ENCODE measurements around the gene ACTL9. TPM values are rescaled to one million over a fixed set of nuclear protein-coding genes. Genes with fewer than 3 reads are reported as not detected.

ACTL9 gene
- total and polyA plus RNA-seq, 2 of the 13 experiments (the other 11 are each of a cell fraction or from before 2014, with no cell fraction given), result not detected

- H3K36me3 ChIP-seq (replicated peaks in 1 of 2; ENCODE audit: control insufficient read depth in 1 of 2, insufficient read depth in 2 of 2, low read length in 2 of 2), result no peaks in the 10 kb centered on the region
- ATAC-seq (no peak), DNase-seq (ENCODE audit: low spot score) (no peak), FAIRE-seq (no peak)
- no peak overlapping the region for H3K4me3 ChIP-seq (replicated peaks in 1 of 3; ENCODE audit: insufficient read depth in 1 of 3, low read depth in 2 of 3, low read length in 3 of 3)
- H3K4me2 ChIP-seq (ENCODE audit: low read depth, low read length), result no peak overlapping the region
- H4K20me1 ChIP-seq (ENCODE audit: insufficient read depth, low read length), result no peaks in the 10 kb centered on the region
- H3K9me3 ChIP-seq (ENCODE audit: low read length), result no peaks in the 10 kb centered on the region
- H3K9ac ChIP-seq (ENCODE audit: insufficient read depth, low read depth, low read length), result no peak overlapping the region
- ChIA-PET POLR2A (no interaction called here), CTCF (ENCODE audit: low intra/inter-chr PET ratio, low total read pairs) (no interaction called here)
- BruUV-seq (replicated peaks), result no TSS peak
- intact Hi-C loops (cut with micrococcal nuclease; ENCODE audit: unreplicated experiment), result no loop called here
- H2AFZ ChIP-seq (ENCODE audit: low read length), result no peak overlapping the region
- in situ Hi-C loops (cut with HindIII; ENCODE audit: extremely low pct_ligation_motif_present, low pct_unique_long_range_greater_than_20kb), result no loop called here
- TF ChIP-seq ZIK1 (CRISPR knock-in tag; IDR thresholded peaks at IDR 0.05; ENCODE audit: borderline replicate concordance, low read depth) (no peak), BRF2 (CRISPR knock-in tag; IDR thresholded peaks at IDR 0.05) (no peak), SAP130 (CRISPR knock-in tag; IDR thresholded peaks at IDR 0.05; ENCODE audit: low read depth) (no peak), CENPX (CRISPR knock-in tag; IDR thresholded peaks at IDR 0.05) (no peak), ZSCAN25 (CRISPR knock-in tag; IDR thresholded peaks at IDR 0.05) (no peak), ZNF609 (CRISPR knock-in tag; IDR thresholded peaks at IDR 0.05; ENCODE audit: borderline replicate concordance) (no peak), RFX5 (IDR thresholded peaks at IDR 0.05; ENCODE audit: low read depth, low read length) (no peak), ZNF790 (CRISPR knock-in tag; IDR thresholded peaks at IDR 0.05; ENCODE audit: borderline replicate concordance) (no peak), PAWR (CRISPR knock-in tag; IDR thresholded peaks at IDR 0.05; ENCODE audit: borderline replicate concordance) (no peak), TBL1XR1 (IDR thresholded peaks at IDR 0.05; ENCODE audit: borderline replicate concordance, low read length, partially characterized antibody) (no peak)
- H3K4me1 ChIP-seq (ENCODE audit: insufficient read depth, low read length), result no peaks in the 10 kb centered on the region
- H3K27ac ChIP-seq (ENCODE audit: extremely low read length, insufficient read depth, low read length), result no peak overlapping the region
- no peaks in the 10 kb centered on the region for H3K27me3 ChIP-seq (ENCODE audit: control insufficient read depth in 1 of 2, insufficient read depth in 2 of 2, low read length in 2 of 2)
- no peaks in the 10 kb centered on the region for H3K79me2 ChIP-seq (ENCODE audit: insufficient read depth, low read length)
- WGBS (ENCODE audit: low lambda C conversion rate), result 23% methylated on average over 8 of the region's 8 CpGs
These were observed 39.8 kb upstream of the ACTL9 start for GRCh38 chr19:8738377-8738776.

Measured in HepG2 (cell line).